MCF 10A (cell line): ENCODE results near the gene GPX4. TPM values are rescaled to one million over a fixed set of nuclear protein-coding genes. Genes with fewer than 3 reads are reported as not detected.
"Not testable (repeated sequence)": the region's sequence is repeated elsewhere in the genome, so short reads cannot be mapped to it uniquely, and the experiment has no call there.

Source experiments
- BruUV-seq: library from RNA; stranded (reverse); fragments of 400-500 nt; replicated peaks from 2 replicates; lab custom pipeline; 2021; lab: Mats Ljungman, UMichigan
- CTCF ChIA-PET: fragments of 300-600 bp; sonication (Branson Sonifier 250); formaldehyde crosslinking; extraction: SDS; loops from one replicate; lab custom pipeline; 2021; ENCODE audit warnings: antibody characterized with exemption, inconsistent platforms; lab: Yijun Ruan, JAX
- POLR2A ChIA-PET: fragments of 300-600, 350-650 bp; sonication (Branson Sonifier 250); formaldehyde crosslinking; extraction: SDS; loops from one replicate; lab custom pipeline; 2020; ENCODE audit warnings: antibody characterized with exemption, inconsistent platforms; lab: Yijun Ruan, JAX
- DNase-seq: peaks from one replicate; pipeline ENCODE4 v3.0.0-alpha.2; 2018; ENCODE audit not compliant: unreplicated experiment
- H3K27ac Mint-ChIP-seq: one replicate; pipeline ENCODE4 v1.8.0; 2022; ENCODE audit warnings: mild to moderate bottlenecking, low read depth, mixed read lengths; ENCODE audit not compliant: unreplicated experiment
- H3K27me3 Mint-ChIP-seq: one replicate; pipeline ENCODE4 v1.8.0; 2022; ENCODE audit warnings: mixed read lengths; ENCODE audit not compliant: insufficient read depth, unreplicated experiment
- H3K36me3 Mint-ChIP-seq: one replicate; pipeline ENCODE4 v1.8.0; 2022; ENCODE audit warnings: mild to moderate bottlenecking, moderate library complexity, mixed read lengths; ENCODE audit not compliant: insufficient read depth, unreplicated experiment
- H3K4me1 Mint-ChIP-seq: one replicate; pipeline ENCODE4 v1.8.0; 2022; ENCODE audit warnings: mixed read lengths; ENCODE audit not compliant: insufficient read depth, unreplicated experiment
- H3K4me3 Mint-ChIP-seq: one replicate; pipeline ENCODE4 v1.8.0; 2022; ENCODE audit warnings: mild to moderate bottlenecking, moderate library complexity, mixed read lengths; ENCODE audit not compliant: unreplicated experiment
- H3K9me3 Mint-ChIP-seq: one replicate; pipeline ENCODE4 v1.8.0; 2022; ENCODE audit warnings: mixed read lengths; ENCODE audit not compliant: unreplicated experiment
- intact Hi-C: fragments of 100-400 bp; cut with micrococcal nuclease; formaldehyde crosslinking; loops from 2 replicates; pipeline ENCODE4 v1.14.1; 2022
- total RNA-seq: library from RNA; stranded (reverse); gene quantifications from 2 replicates; pipeline ENCODE4 v1.2.3, GENCODE V29; 2022
- TF ChIP-seq, protein P1 (sequence below): fragments of 200-600 bp; IDR thresholded peaks from one replicate; pipeline ENCODE4 v1.8.0; 2022; ENCODE audit warnings: antibody characterized with exemption, mild to moderate bottlenecking; ENCODE audit not compliant: unreplicated experiment

GPX4 gene
- total RNA-seq, 1 experiment from 2014 or later: 191 TPM

DNA sequence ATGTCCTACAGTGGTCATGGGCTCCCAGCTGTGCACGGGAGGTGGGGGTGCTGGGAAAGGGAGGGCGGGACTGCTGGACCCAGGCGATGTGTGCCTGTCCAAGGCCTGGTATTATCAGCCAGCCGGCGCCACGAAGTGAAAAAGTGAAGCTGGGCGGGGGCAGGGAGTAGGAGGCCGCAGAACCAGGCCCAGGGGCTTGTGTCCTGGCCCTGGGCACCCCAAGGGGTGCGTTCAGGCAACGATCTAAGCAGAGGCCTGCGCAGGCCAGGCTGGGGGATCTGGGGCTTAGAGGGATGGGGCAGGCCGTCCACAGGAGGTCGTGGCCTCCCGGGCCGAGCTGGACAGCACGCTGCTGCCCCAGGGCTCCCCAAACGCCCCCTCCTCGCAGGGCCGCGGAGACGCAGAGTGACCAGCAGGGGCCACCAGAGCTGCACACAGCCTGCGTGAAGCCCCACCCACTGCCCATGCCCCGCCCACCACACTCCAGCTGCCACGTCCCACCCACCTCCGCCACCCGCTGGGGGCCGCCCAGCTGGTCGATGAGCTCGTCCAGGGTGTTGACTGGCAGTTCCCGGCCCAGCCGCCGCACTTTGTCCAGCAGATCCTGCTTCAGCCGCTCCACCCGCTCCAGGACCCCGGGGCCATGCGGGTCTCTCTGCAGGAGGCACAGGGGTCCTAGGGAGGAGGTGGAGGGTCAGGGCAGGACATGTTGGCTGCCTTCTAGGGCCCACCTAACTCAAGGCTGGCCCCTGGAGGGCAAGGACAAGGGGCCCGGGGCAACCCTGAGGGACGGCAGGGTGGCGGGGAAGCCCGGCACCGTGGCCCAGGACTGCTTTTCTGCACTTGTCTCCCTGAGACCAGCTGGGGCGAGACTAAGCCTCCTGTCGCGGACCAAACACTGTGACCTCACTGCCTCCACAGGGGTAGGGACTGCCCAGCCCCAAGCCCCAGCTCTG, 9.5 kb downstream of the GPX4 start:
- POLR2A ChIA-PET: interaction anchor here (0.6 to 1.4 kb wide), 5 partner anchors 9 to 48 kb away, joined by 3 to 6 read pairs (median 4); partner anchors contain the start of gene GPX4
- no peak overlapping the region for H3K4me3 Mint-ChIP-seq
- H3K36me3 Mint-ChIP-seq: peaks cover 87% of the 10 kb centered on the region
- TF ChIP-seq, protein P1, sequence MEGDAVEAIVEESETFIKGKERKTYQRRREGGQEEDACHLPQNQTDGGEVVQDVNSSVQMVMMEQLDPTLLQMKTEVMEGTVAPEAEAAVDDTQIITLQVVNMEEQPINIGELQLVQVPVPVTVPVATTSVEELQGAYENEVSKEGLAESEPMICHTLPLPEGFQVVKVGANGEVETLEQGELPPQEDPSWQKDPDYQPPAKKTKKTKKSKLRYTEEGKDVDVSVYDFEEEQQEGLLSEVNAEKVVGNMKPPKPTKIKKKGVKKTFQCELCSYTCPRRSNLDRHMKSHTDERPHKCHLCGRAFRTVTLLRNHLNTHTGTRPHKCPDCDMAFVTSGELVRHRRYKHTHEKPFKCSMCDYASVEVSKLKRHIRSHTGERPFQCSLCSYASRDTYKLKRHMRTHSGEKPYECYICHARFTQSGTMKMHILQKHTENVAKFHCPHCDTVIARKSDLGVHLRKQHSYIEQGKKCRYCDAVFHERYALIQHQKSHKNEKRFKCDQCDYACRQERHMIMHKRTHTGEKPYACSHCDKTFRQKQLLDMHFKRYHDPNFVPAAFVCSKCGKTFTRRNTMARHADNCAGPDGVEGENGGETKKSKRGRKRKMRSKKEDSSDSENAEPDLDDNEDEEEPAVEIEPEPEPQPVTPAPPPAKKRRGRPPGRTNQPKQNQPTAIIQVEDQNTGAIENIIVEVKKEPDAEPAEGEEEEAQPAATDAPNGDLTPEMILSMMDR: peak; percentile 65
- no peaks in the 10 kb centered on the region for H3K4me1 Mint-ChIP-seq
- no peaks in the 10 kb centered on the region for H3K9me3 Mint-ChIP-seq
- H3K27me3 Mint-ChIP-seq: no peaks in the 10 kb centered on the region
- no TSS peak for BruUV-seq
- H3K27ac Mint-ChIP-seq: no peak overlapping the region
- DNase-seq: peak; percentile 89
- intact Hi-C loops: loop anchor here (5.0 kb wide), 1 partner anchor 79 kb away; no protein-coding TSS in a partner anchor
- CTCF ChIA-PET: interaction anchor here (0.6 to 1.6 kb wide), 11 partner anchors 10 to 128 kb away, joined by 3 to 9 read pairs (median 3); partner anchors contain the start of gene ATP5F1D

DNA sequence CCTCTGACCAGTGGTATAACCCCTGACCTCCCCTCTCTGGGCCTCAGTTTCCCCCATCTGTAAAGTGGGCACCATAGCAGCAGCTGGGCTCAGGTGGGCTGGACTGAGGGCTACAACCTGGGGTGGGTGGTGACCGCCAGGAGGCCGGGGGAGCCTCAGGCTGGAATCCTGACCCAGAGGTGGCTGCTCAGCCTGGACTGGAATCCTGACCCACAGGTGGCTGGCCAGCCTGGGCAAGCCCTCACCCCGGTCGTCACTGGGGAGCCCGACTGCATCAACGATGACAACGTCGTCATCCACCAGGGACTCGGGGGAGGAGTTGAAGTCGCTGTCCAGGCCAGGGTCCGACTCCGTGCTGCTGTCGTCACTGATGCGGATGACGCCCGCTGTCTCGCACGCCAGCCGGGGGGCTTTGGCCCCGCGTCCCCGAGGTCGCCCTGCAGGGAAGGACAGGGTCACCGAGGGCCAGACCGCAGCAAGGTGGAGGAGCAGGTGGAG, 10.2 kb downstream of the GPX4 start:
- H3K27me3 Mint-ChIP-seq: no peaks in the 10 kb centered on the region
- no peak overlapping the region for H3K27ac Mint-ChIP-seq
- TF ChIP-seq, protein P1: no peak
- no peak overlapping the region for H3K4me3 Mint-ChIP-seq
- POLR2A ChIA-PET: interaction anchor here (0.6 to 1.4 kb wide), 5 partner anchors 10 to 47 kb away, joined by 3 to 6 read pairs (median 3); partner anchors contain the start of gene GPX4
- DNase-seq: no peak
- intact Hi-C loops: loop anchor here (5.0 kb wide), 1 partner anchor 78 kb away; no protein-coding TSS in a partner anchor
- no peaks in the 10 kb centered on the region for H3K4me1 Mint-ChIP-seq
- CTCF ChIA-PET: interaction anchor here (0.5 to 1.4 kb wide), 9 partner anchors 9 to 127 kb away, joined by 3 to 4 read pairs (median 3); partner anchors contain the start of gene ATP5F1D
- H3K36me3 Mint-ChIP-seq: peaks cover 88% of the 10 kb centered on the region
- no peaks in the 10 kb centered on the region for H3K9me3 Mint-ChIP-seq
- BruUV-seq: no TSS peak

DNA sequence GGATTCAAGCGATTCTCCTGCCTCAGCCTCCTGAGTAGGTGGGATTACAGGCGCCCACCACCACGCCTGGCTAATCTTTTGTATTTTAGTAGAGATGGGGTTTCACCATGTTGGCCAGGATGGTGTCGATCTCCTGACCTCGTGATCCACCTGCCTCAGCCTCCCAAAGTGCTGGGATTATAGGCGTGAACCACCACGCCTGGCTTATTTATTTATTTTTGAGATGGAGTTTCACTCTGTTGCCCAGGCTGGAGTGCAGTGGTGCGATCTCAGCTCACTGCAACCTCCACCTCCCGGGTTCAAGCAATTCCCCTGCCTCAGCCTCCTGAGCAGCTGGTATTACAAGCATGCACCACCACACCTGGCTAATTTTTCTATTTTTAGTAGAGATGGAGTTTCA, 10.9 kb downstream of the GPX4 start:
- not testable (repeated sequence) for H3K4me1 Mint-ChIP-seq, H3K27me3 Mint-ChIP-seq, H3K4me3 Mint-ChIP-seq, DNase-seq, H3K9me3 Mint-ChIP-seq, H3K27ac Mint-ChIP-seq
- peaks cover 88% of the 10 kb centered on the region for H3K36me3 Mint-ChIP-seq
- ChIA-PET POLR2A (interaction anchor here (0.9 to 1.3 kb wide), 3 partner anchors 19 to 99 kb away, joined by 3 read pairs; no protein-coding TSS in a partner anchor), CTCF (interaction anchor here (1.0 kb wide), 1 partner anchor 41 kb away, joined by 3 read pairs; no protein-coding TSS in a partner anchor)
- intact Hi-C loops: loop anchor here (5.0 kb wide), 1 partner anchor 78 kb away; no protein-coding TSS in a partner anchor
- TSS peak; percentile 37 for BruUV-seq

DNA sequence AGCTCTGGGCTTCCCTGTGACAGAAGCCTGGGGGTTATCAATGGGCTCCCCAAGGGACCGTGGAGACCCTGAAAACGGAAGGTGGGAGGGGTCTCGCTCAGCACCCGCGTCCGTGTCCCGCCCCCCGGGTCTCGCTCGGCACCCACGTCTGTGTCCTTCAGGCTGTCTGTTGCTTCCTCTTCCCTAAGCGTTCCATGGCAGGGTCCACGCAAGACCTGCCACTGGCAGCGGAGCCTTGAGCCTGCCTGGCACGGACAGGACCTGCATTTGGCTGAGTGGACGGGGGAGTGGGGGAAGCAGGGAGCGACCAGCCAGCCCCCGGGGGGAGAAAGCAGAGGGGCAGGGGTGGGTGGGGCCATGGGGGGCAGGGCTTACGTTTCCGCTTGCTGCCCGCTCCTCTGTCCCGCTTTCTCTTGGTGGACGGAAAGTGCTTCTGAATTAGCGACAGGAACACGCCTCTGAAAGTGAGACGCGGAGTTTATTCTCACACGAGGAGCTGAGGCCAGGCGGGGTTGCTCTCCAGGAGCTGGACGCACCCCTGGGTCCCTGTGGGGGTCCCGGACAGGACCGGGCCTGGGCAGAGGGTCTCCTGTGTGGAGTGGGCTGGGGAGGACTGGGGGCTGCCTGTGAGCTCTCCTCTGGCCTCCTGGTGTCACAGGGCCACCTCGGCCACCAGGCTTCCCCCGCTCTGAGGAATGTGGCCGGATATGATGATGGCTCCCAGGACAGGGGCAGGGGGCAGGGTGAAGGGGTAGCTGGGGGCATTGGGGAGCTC, 12.0 kb downstream of the GPX4 start:
- no peak for DNase-seq
- no TSS peak for BruUV-seq
- Mint-ChIP-seq H3K4me1 (no peaks in the 10 kb centered on the region), H3K9me3 (no peaks in the 10 kb centered on the region), H3K4me3 (no peak overlapping the region), H3K27ac (no peak overlapping the region), H3K27me3 (no peaks in the 10 kb centered on the region), H3K36me3 (peaks cover 91% of the 10 kb centered on the region)
- ChIA-PET CTCF (interaction anchor here (0.6 to 1.0 kb wide), 2 partner anchors 40 to 79 kb away, joined by 3 to 4 read pairs; no protein-coding TSS in a partner anchor), POLR2A (no interaction called here)
- intact Hi-C loops: no loop called here
- TF ChIP-seq, protein P1: no peak
